ENCODE data around the gene RPS28. TPM values are rescaled to one million over a fixed set of nuclear protein-coding genes. Genes with fewer than 3 reads are reported as not detected.

RPS28 gene
- polyA plus RNA-seq, 2 of the 4 experiments (the other 2 are of a cell fraction), result 374 to 404 TPM

DNA sequence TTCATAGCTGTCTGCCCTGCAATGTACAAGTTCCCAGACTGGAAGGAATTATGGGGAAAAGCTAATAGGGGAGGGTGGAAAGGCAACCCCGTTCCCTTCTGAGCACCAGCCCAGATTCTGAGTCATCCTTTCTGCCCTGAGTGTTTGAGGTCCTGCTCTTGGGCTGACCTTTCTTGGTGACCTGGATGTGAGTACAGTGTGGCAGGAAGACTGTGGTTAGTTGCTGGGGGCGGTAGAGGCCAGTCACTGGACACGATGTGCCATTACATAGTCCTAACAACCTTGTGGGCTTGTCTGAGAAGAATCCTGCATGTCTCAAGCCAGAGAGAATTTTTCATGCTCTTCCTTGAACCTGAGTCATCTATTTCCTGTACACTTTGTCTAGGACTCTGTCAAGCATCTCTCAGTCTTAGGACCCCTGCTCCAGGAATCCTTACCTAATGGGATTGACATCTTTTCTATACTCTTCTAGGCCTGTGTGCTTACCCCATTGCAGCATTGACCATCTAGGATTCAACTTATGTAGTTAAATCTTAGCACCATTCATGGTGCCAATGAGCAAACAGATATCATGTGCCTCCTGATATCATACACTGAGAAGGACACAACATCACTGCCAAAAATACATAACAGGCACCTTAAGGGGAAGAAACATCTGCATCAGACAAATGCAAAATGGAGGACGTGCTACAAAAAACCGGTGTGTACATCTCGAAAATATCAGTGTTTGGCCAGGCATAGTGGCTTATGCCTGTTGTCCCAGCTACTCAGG is 34.5 kb downstream of the RPS28 start (continued):
- TF ChIP-seq CBX2 (IDR thresholded peaks at IDR 0.05; ENCODE audit: borderline replicate concordance, low read depth) (no peak), MAZ (IDR thresholded peaks at IDR 0.05; ENCODE audit: borderline replicate concordance, low read depth, low read length) (no peak), MYC (IDR thresholded peaks at IDR 0.05; ENCODE audit: borderline replicate concordance, low read length) (no peak), SMC3 (IDR thresholded peaks at IDR 0.05) (no peak; the same call in 2 of the 3 replicates), HOXB13 (CRISPR knock-in tag; IDR thresholded peaks at IDR 0.05; ENCODE audit: low read depth) (no peak), ESRRA (IDR thresholded peaks at IDR 0.05; ENCODE audit: borderline replicate concordance, low read length) (peak; percentile 87), CEBPB (IDR thresholded peaks at IDR 0.05) (no peak), ZSCAN20 (CRISPR knock-in tag; IDR thresholded peaks at IDR 0.05) (no peak), POLR2AphosphoS2 (conservative IDR thresholded peaks at IDR 0.05; ENCODE audit: low read length) (no peak), POLR2A (IDR thresholded peaks at IDR 0.05; ENCODE audit: low read length) (no peak), FOSB (CRISPR knock-in tag; IDR thresholded peaks at IDR 0.05) (no peak), KDM1A (IDR thresholded peaks at IDR 0.05; ENCODE audit: low read depth) (no peak), TP53 (CRISPR knock-in tag; IDR thresholded peaks at IDR 0.05) (no peak), RARB (CRISPR knock-in tag; IDR thresholded peaks at IDR 0.05) (peak; percentile 48; the same call in 1 of the 2 replicates), HOXB5 (CRISPR knock-in tag; IDR thresholded peaks at IDR 0.05) (no peak), CHD4 (IDR thresholded peaks at IDR 0.05; ENCODE audit: borderline replicate concordance) (no peak), HDAC2 (IDR thresholded peaks at IDR 0.05) (no peak), BHLHE40 (IDR thresholded peaks at IDR 0.05; ENCODE audit: low read depth, low read length) (no peak), EP300 (IDR thresholded peaks at IDR 0.05) (no peak), HOXA7 (CRISPR knock-in tag; IDR thresholded peaks at IDR 0.05) (no peak), NR3C1 (IDR thresholded peaks at IDR 0.05) (no peak), EHF (CRISPR knock-in tag; IDR thresholded peaks at IDR 0.05) (no peak), RNF2 (IDR thresholded peaks at IDR 0.05; ENCODE audit: borderline replicate concordance, low read depth) (no peak), FOXS1 (CRISPR knock-in tag; IDR thresholded peaks at IDR 0.05) (no peak), TFCP2L1 (CRISPR knock-in tag; IDR thresholded peaks at IDR 0.05) (no peak), HEYL (CRISPR knock-in tag; IDR thresholded peaks at IDR 0.05) (no peak)
- TF ChIP-seq, protein P1, sequence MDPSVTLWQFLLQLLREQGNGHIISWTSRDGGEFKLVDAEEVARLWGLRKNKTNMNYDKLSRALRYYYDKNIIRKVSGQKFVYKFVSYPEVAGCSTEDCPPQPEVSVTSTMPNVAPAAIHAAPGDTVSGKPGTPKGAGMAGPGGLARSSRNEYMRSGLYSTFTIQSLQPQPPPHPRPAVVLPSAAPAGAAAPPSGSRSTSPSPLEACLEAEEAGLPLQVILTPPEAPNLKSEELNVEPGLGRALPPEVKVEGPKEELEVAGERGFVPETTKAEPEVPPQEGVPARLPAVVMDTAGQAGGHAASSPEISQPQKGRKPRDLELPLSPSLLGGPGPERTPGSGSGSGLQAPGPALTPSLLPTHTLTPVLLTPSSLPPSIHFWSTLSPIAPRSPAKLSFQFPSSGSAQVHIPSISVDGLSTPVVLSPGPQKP (IDR thresholded peaks at IDR 0.05; ENCODE audit: low read depth, low read length), result no peak
- TF ChIP-seq, protein P2, sequence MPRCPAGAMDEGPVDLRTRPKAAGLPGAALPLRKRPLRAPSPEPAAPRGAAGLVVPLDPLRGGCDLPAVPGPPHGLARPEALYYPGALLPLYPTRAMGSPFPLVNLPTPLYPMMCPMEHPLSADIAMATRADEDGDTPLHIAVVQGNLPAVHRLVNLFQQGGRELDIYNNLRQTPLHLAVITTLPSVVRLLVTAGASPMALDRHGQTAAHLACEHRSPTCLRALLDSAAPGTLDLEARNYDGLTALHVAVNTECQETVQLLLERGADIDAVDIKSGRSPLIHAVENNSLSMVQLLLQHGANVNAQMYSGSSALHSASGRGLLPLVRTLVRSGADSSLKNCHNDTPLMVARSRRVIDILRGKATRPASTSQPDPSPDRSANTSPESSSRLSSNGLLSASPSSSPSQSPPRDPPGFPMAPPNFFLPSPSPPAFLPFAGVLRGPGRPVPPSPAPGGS (IDR thresholded peaks at IDR 0.05), result no peak
- TF ChIP-seq, protein P3, sequence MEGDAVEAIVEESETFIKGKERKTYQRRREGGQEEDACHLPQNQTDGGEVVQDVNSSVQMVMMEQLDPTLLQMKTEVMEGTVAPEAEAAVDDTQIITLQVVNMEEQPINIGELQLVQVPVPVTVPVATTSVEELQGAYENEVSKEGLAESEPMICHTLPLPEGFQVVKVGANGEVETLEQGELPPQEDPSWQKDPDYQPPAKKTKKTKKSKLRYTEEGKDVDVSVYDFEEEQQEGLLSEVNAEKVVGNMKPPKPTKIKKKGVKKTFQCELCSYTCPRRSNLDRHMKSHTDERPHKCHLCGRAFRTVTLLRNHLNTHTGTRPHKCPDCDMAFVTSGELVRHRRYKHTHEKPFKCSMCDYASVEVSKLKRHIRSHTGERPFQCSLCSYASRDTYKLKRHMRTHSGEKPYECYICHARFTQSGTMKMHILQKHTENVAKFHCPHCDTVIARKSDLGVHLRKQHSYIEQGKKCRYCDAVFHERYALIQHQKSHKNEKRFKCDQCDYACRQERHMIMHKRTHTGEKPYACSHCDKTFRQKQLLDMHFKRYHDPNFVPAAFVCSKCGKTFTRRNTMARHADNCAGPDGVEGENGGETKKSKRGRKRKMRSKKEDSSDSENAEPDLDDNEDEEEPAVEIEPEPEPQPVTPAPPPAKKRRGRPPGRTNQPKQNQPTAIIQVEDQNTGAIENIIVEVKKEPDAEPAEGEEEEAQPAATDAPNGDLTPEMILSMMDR (IDR thresholded peaks at IDR 0.05), result no peak
- TF ChIP-seq, protein P4, sequence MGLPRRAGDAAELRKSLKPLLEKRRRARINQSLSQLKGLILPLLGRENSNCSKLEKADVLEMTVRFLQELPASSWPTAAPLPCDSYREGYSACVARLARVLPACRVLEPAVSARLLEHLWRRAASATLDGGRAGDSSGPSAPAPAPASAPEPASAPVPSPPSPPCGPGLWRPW (IDR thresholded peaks at IDR 0.05), result no peak
- TF ChIP-seq, protein P5, sequence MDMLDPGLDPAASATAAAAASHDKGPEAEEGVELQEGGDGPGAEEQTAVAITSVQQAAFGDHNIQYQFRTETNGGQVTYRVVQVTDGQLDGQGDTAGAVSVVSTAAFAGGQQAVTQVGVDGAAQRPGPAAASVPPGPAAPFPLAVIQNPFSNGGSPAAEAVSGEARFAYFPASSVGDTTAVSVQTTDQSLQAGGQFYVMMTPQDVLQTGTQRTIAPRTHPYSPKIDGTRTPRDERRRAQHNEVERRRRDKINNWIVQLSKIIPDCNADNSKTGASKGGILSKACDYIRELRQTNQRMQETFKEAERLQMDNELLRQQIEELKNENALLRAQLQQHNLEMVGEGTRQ (IDR thresholded peaks at IDR 0.05), result no peak
- TF ChIP-seq, protein P6, sequence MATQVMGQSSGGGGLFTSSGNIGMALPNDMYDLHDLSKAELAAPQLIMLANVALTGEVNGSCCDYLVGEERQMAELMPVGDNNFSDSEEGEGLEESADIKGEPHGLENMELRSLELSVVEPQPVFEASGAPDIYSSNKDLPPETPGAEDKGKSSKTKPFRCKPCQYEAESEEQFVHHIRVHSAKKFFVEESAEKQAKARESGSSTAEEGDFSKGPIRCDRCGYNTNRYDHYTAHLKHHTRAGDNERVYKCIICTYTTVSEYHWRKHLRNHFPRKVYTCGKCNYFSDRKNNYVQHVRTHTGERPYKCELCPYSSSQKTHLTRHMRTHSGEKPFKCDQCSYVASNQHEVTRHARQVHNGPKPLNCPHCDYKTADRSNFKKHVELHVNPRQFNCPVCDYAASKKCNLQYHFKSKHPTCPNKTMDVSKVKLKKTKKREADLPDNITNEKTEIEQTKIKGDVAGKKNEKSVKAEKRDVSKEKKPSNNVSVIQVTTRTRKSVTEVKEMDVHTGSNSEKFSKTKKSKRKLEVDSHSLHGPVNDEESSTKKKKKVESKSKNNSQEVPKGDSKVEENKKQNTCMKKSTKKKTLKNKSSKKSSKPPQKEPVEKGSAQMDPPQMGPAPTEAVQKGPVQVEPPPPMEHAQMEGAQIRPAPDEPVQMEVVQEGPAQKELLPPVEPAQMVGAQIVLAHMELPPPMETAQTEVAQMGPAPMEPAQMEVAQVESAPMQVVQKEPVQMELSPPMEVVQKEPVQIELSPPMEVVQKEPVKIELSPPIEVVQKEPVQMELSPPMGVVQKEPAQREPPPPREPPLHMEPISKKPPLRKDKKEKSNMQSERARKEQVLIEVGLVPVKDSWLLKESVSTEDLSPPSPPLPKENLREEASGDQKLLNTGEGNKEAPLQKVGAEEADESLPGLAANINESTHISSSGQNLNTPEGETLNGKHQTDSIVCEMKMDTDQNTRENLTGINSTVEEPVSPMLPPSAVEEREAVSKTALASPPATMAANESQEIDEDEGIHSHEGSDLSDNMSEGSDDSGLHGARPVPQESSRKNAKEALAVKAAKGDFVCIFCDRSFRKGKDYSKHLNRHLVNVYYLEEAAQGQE (IDR thresholded peaks at IDR 0.05), result no peak
- TF ChIP-seq, protein P7, sequence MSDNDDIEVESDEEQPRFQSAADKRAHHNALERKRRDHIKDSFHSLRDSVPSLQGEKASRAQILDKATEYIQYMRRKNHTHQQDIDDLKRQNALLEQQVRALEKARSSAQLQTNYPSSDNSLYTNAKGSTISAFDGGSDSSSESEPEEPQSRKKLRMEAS (IDR thresholded peaks at IDR 0.05), result peak; percentile 69
- TF ChIP-seq, protein P8, sequence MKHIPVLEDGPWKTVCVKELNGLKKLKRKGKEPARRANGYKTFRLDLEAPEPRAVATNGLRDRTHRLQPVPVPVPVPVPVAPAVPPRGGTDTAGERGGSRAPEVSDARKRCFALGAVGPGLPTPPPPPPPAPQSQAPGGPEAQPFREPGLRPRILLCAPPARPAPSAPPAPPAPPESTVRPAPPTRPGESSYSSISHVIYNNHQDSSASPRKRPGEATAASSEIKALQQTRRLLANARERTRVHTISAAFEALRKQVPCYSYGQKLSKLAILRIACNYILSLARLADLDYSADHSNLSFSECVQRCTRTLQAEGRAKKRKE (CRISPR knock-in tag; IDR thresholded peaks at IDR 0.05; ENCODE audit: low read depth), result no peak

Data from A549 (cell line).